HepG2 (cell line): Measurements from ENCODE around the gene NUPR2. TPM values are rescaled to one million over a fixed set of nuclear protein-coding genes. Genes with fewer than 3 reads are reported as not detected.

Experiments used
- AHR ChIP-seq: IDR thresholded peaks from 2 replicates; pipeline ENCODE4 v1.6.1; 2018; ENCODE audit warnings: missing genetic modification reagents, missing compliant biosample characterization
- CEBPG ChIP-seq: IDR thresholded peaks from 2 replicates; pipeline ENCODE4 v1.6.1; 2016
- CHD2 ChIP-seq: IDR thresholded peaks from 2 replicates; pipeline ENCODE4 v1.6.1; 2011; ENCODE audit warnings: low read depth, low read length, improper control_type of control experiment
- ERF ChIP-seq: IDR thresholded peaks from 2 replicates; pipeline ENCODE4 v1.6.1; 2018; ENCODE audit warnings: missing biosample characterization, missing genetic modification reagents
- FOXA3 ChIP-seq: IDR thresholded peaks from 2 replicates; pipeline ENCODE4 v1.6.1; 2016; ENCODE audit warnings: missing genetic modification reagents, missing compliant biosample characterization
- KDM2A ChIP-seq: sonication (generic); formaldehyde crosslinking; IDR thresholded peaks from 2 replicates; pipeline ENCODE4 v1.4.0; 2020; ENCODE audit warnings: low read depth, missing genetic modification reagents, borderline replicate concordance
- MEIS1 ChIP-seq: sonication (generic); formaldehyde crosslinking; IDR thresholded peaks from 2 replicates; pipeline ENCODE4 v1.9.0; 2021; ENCODE audit warnings: mild to moderate bottlenecking, missing genetic modification reagents, moderate library complexity, borderline replicate concordance
- MXD4 ChIP-seq: IDR thresholded peaks from 2 replicates; pipeline ENCODE4 v1.6.1; 2016; ENCODE audit warnings: mild to moderate bottlenecking, missing biosample characterization, missing genetic modification reagents
- NCOA5 ChIP-seq: sonication (generic); formaldehyde crosslinking; IDR thresholded peaks from 2 replicates; pipeline ENCODE4 v1.4.0; 2020; ENCODE audit warnings: missing genetic modification reagents
- NFKBIZ ChIP-seq: IDR thresholded peaks from 2 replicates; pipeline ENCODE4 v1.6.1; 2018; ENCODE audit warnings: missing genetic modification reagents, missing compliant biosample characterization
- PHB2 ChIP-seq: fragments of 450-650 bp; IDR thresholded peaks from 2 replicates; pipeline ENCODE4 v1.6.1; 2018; ENCODE audit not compliant: partially characterized antibody
- REXO4 ChIP-seq: sonication (generic); formaldehyde crosslinking; IDR thresholded peaks from 2 replicates; pipeline ENCODE4 v1.8.0; 2022; ENCODE audit warnings: missing genetic modification reagents, mild to moderate bottlenecking, borderline replicate concordance
- SETDB1 ChIP-seq: sonication (generic); formaldehyde crosslinking; IDR thresholded peaks from 2 replicates; pipeline ENCODE4 v1.5.1; 2020; ENCODE audit warnings: missing genetic modification reagents, mild to moderate bottlenecking, borderline replicate concordance
- WIZ ChIP-seq: sonication (generic); formaldehyde crosslinking; IDR thresholded peaks from 2 replicates; pipeline ENCODE4 v1.5.1; 2020; ENCODE audit warnings: mild to moderate bottlenecking, missing genetic modification reagents
- ZFAT ChIP-seq: sonication (generic); formaldehyde crosslinking; conservative IDR thresholded peaks from 2 replicates; pipeline ENCODE4 v1.8.1; 2023; ENCODE audit warnings: missing genetic modification reagents, inconsistent platforms
- ZMYM4 ChIP-seq: sonication (generic); formaldehyde crosslinking; IDR thresholded peaks from 2 replicates; pipeline ENCODE4 v1.8.1; 2023; ENCODE audit warnings: mild to moderate bottlenecking, missing genetic modification reagents
- ZNF230 ChIP-seq: sonication (generic); formaldehyde crosslinking; IDR thresholded peaks from 2 replicates; pipeline ENCODE4 v1.4.0; 2020; ENCODE audit warnings: mild to moderate bottlenecking, missing genetic modification reagents
- ZNF484 ChIP-seq: sonication (generic); formaldehyde crosslinking; IDR thresholded peaks from 2 replicates; pipeline ENCODE4 v1.5.1; 2020; ENCODE audit warnings: mild to moderate bottlenecking, low read depth, missing genetic modification reagents, borderline replicate concordance
- ZNF607 ChIP-seq: sonication (generic); formaldehyde crosslinking; IDR thresholded peaks from 2 replicates; pipeline ENCODE4 v1.5.1; 2020; ENCODE audit warnings: missing genetic modification reagents, mild to moderate bottlenecking, borderline replicate concordance
- ZSCAN9 ChIP-seq: IDR thresholded peaks from 2 replicates; pipeline ENCODE4 v1.6.1; 2016; ENCODE audit warnings: borderline replicate concordance
- polyA plus RNA-seq, 8 experiments: library from polyadenylated mRNA; depleted of rRNA in 3 of 8; stranded (reverse) in 7 of 8; unstranded in 1 of 8; fragments of >200 nt; fragmentation: Illumina TruSeq in 4 of 8; extraction: Trizol in 4 of 8; gene quantifications; 2 replicates each; pipeline versions ENCODE4 v1.2.1 to v1.2.3, GENCODE V29; 2011 to 2016; ENCODE audit warnings: low read depth in 4 of 8, missing spikeins in 1 of 8, mixed read lengths in 1 of 8; ENCODE audit not compliant: insufficient read depth in 1 of 8
- total RNA-seq, 5 experiments: library from RNA; depleted of rRNA; stranded (reverse); fragments of >200 nt; fragmentation: Illumina TruSeq; extraction: Trizol; gene quantifications; 2 replicates each; pipeline ENCODE4 v1.2.3, GENCODE V29; 2016; ENCODE audit warnings: low read depth in 1 of 5
- TF ChIP-seq, protein P1 (sequence below): IDR thresholded peaks from 2 replicates; pipeline ENCODE4 v1.6.1; 2016; ENCODE audit warnings: missing genetic modification reagents, missing compliant biosample characterization
- TF ChIP-seq, protein P2 (sequence below): sonication (generic); formaldehyde crosslinking; IDR thresholded peaks from 2 replicates; pipeline ENCODE4 v1.9.0; 2021; ENCODE audit warnings: missing genetic modification reagents, mild to moderate bottlenecking, borderline replicate concordance
- TF ChIP-seq, protein P3 (sequence below): sonication (generic); formaldehyde crosslinking; IDR thresholded peaks from 2 replicates; pipeline ENCODE4 v1.5.0; 2020; ENCODE audit warnings: mild to moderate bottlenecking, missing genetic modification reagents, moderate library complexity
- TF ChIP-seq, protein P4 (sequence below): IDR thresholded peaks from 2 replicates; pipeline ENCODE4 v1.4.0; 2020; ENCODE audit warnings: mild to moderate bottlenecking, missing genetic modification reagents

The NUPR2 gene
- total and polyA plus RNA-seq, 2 of the 13 experiments (the other 11 are each of a cell fraction or from before 2014, with no cell fraction given): not detected

DNA sequence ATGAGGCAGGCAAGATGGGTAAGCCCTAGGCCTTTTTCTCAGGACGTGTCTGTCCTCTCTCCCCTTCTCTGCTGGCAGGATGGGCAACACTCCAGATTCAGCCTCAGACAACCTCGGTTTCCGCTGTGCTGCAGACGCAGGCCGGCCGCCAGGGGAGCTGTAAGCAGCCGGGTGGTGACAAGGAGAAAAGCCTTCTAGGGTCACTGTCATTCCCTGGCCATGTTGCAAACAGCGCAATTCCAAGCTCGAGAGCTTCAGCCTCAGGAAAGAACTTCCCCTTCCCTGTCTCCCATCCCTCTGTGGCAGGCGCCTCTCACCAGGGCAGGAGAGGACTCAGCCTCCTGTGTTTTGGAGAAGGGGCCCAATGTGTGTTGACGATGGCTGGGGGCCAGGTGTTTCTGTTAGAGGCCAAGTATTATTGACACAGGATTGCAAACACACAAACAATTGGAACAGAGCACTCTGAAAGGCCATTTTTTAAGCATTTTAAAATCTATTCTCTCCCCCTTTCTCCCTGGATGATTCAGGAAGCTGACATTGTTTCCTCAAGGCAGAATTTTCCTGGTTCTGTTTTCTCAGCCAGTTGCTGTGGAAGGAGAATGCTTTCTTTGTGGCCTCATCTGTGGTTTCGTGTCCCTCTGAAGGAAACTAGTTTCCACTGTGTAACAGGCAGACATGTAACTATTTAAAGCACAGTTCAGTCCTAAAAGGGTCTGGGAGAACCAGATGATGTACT, 36.6 kb downstream of the NUPR2 start (continued):
- TF ChIP-seq, protein P1, sequence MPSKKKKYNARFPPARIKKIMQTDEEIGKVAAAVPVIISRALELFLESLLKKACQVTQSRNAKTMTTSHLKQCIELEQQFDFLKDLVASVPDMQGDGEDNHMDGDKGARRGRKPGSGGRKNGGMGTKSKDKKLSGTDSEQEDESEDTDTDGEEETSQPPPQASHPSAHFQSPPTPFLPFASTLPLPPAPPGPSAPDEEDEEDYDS (CRISPR knock-in tag): no peak
- TF ChIP-seq REXO4 (CRISPR knock-in tag): no peak
- no peak for TF ChIP-seq NCOA5 (CRISPR knock-in tag)
- TF ChIP-seq ZSCAN9 (CRISPR knock-in tag): no peak
- no peak for TF ChIP-seq SETDB1
- TF ChIP-seq, protein P2, sequence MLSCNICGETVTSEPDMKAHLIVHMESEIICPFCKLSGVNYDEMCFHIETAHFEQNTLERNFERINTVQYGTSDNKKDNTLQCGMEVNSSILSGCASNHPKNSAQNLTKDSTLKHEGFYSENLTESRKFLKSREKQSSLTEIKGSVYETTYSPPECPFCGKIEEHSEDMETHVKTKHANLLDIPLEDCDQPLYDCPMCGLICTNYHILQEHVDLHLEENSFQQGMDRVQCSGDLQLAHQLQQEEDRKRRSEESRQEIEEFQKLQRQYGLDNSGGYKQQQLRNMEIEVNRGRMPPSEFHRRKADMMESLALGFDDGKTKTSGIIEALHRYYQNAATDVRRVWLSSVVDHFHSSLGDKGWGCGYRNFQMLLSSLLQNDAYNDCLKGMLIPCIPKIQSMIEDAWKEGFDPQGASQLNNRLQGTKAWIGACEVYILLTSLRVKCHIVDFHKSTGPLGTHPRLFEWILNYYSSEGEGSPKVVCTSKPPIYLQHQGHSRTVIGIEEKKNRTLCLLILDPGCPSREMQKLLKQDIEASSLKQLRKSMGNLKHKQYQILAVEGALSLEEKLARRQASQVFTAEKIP: no peak
- TF ChIP-seq CHD2: no peak
- TF ChIP-seq CEBPG: 0 out of 2 replicates have a peak, but pooled peaks have one; percentile 20
- TF ChIP-seq WIZ (CRISPR knock-in tag): no peak
- no peak for TF ChIP-seq NFKBIZ (CRISPR knock-in tag)
- no peak for TF ChIP-seq ZNF230 (CRISPR knock-in tag)
- no peak for TF ChIP-seq AHR (CRISPR knock-in tag)
- peak; percentile 60 for TF ChIP-seq FOXA3 (CRISPR knock-in tag)
- TF ChIP-seq PHB2: no peak
- 0 out of 2 replicates have a peak, but pooled peaks have one; percentile 17 for TF ChIP-seq ZMYM4 (CRISPR knock-in tag)
- TF ChIP-seq ZNF607: no peak
- TF ChIP-seq ERF (CRISPR knock-in tag): 0 out of 2 replicates have a peak, but pooled peaks have one; percentile 39
- TF ChIP-seq ZNF484 (CRISPR knock-in tag): no peak
- TF ChIP-seq, protein P3, sequence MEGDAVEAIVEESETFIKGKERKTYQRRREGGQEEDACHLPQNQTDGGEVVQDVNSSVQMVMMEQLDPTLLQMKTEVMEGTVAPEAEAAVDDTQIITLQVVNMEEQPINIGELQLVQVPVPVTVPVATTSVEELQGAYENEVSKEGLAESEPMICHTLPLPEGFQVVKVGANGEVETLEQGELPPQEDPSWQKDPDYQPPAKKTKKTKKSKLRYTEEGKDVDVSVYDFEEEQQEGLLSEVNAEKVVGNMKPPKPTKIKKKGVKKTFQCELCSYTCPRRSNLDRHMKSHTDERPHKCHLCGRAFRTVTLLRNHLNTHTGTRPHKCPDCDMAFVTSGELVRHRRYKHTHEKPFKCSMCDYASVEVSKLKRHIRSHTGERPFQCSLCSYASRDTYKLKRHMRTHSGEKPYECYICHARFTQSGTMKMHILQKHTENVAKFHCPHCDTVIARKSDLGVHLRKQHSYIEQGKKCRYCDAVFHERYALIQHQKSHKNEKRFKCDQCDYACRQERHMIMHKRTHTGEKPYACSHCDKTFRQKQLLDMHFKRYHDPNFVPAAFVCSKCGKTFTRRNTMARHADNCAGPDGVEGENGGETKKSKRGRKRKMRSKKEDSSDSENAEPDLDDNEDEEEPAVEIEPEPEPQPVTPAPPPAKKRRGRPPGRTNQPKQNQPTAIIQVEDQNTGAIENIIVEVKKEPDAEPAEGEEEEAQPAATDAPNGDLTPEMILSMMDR (CRISPR knock-in tag): peak; percentile 73
- TF ChIP-seq MEIS1: no peak
- peak; percentile 45; the same call in 1 of the 2 replicates for TF ChIP-seq KDM2A (CRISPR knock-in tag)
- no peak for TF ChIP-seq ZFAT (CRISPR knock-in tag)
- TF ChIP-seq, protein P4, sequence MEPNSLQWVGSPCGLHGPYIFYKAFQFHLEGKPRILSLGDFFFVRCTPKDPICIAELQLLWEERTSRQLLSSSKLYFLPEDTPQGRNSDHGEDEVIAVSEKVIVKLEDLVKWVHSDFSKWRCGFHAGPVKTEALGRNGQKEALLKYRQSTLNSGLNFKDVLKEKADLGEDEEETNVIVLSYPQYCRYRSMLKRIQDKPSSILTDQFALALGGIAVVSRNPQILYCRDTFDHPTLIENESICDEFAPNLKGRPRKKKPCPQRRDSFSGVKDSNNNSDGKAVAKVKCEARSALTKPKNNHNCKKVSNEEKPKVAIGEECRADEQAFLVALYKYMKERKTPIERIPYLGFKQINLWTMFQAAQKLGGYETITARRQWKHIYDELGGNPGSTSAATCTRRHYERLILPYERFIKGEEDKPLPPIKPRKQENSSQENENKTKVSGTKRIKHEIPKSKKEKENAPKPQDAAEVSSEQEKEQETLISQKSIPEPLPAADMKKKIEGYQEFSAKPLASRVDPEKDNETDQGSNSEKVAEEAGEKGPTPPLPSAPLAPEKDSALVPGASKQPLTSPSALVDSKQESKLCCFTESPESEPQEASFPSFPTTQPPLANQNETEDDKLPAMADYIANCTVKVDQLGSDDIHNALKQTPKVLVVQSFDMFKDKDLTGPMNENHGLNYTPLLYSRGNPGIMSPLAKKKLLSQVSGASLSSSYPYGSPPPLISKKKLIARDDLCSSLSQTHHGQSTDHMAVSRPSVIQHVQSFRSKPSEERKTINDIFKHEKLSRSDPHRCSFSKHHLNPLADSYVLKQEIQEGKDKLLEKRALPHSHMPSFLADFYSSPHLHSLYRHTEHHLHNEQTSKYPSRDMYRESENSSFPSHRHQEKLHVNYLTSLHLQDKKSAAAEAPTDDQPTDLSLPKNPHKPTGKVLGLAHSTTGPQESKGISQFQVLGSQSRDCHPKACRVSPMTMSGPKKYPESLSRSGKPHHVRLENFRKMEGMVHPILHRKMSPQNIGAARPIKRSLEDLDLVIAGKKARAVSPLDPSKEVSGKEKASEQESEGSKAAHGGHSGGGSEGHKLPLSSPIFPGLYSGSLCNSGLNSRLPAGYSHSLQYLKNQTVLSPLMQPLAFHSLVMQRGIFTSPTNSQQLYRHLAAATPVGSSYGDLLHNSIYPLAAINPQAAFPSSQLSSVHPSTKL (CRISPR knock-in tag): peak; percentile 19
- TF ChIP-seq MXD4 (CRISPR knock-in tag): no peak
